GM21825 (cell line): ENCODE results near the gene ASAP2.

Experiments
- ATAC-seq: cut with Tn5 transposase; IDR thresholded peaks from one replicate; pipeline ENCODE4 v1.9.1; 2021; ENCODE audit warnings: mild to moderate bottlenecking, moderate library complexity; ENCODE audit not compliant: unreplicated experiment

Gene ASAP2

GRCh38 chr2:9337901-9338300 is 131.3 kb downstream of the ASAP2 start:
- ATAC-seq, result no peak

GRCh38 chr2:9341337-9341887 is 134.8 kb downstream of the ASAP2 start:
- ATAC-seq, result no peak

DNA sequence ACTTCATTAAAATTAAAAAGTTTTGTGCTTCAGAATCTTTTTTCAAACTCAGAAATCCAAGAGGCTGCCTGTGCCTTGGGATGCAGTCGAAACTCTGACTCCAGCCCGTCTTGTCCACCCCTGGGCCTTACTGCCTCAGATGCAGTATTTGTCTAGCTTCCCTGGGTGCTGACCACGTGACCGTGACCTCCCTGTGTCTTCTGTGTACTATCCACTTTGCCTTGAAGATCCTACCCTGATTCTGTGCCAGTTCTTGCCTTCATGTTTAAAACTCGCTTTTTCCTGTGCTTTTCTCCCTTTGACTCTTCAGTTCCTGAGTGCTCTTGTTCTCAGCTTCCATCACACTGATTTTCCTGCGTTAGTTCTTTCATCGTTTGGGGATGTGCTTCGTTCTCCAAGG is 136.0 kb downstream of the ASAP2 start:
- no peak for ATAC-seq

GRCh38 chr2:9343524-9343923 is 136.9 kb downstream of the ASAP2 start:
- no peak for ATAC-seq

DNA sequence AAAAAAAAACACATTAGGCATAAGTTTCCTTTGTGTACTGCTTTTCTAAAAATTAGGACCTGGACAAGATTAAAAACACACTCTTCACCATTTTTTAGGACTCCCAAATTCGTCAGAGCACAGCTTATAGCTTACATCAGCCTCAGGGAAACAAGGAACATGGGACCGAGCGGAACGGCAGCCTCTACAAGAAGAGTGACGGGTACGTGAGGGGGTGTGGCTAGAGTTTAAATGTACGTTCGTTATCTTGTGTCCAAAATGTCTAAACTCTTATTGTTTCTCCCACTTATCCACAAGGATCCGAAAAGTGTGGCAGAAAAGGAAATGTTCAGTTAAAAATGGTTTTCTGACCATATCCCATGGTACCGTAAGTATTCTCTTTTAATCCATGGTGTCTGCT is 137.8 kb downstream of the ASAP2 start:
- no peak for ATAC-seq

- no peak for ATAC-seq
Observed at GRCh38 chr2:9345343-9345742, 138.7 kb downstream of the ASAP2 start.

DNA sequence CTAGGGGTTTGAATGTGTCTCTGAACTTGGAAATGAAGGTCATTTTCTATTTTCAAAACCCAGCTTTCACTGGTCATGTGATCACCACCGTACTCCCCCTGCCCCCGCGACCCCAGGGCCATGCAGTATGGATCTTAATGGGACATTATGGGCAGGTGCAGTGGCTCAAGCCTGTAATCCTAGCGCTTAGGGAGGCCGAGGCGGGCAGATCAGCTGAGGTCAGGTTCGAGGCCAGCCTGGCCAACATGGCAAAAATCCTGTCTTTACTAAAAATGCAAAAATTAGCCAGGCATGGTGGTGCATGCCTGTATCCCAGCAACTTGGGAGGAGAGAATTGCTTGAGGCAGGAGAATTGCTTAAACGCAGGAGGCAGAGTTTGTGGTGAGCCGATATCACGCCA is 139.4 kb downstream of the ASAP2 start:
- no peak for ATAC-seq

GRCh38 chr2:9346885-9347284 is 140.3 kb downstream of the ASAP2 start:
- no peak for ATAC-seq

GRCh38 chr2:9347411-9347881 is 140.8 kb downstream of the ASAP2 start:
- ATAC-seq, result no peak

DNA sequence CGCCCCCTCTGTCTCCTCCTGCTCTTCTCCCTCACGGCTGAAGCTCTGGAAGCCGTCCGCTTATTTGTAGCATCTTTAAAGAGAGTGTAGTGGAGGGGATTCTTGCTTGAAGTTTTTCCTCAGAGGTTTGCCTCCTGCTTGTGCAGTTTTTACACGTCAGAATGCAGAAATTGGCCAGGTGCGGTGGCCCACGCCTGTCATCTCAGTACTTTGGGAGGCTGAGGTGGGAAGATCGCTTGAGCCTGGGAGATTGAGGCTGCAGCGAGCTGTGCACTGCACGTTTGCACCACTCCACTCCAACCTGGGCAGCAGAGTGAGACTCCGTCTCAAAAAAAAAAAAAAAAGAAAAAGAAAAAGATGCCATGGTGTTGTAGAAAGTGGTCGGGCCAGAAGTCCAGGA is 147.7 kb downstream of the ASAP2 start:
- ATAC-seq, result no peak

- no peak for ATAC-seq
Observed at GRCh38 chr2:9355270-9355669, 148.7 kb downstream of the ASAP2 start.

- no peak for ATAC-seq
Observed at GRCh38 chr2:9355716-9356115, 149.1 kb downstream of the ASAP2 start.

GRCh38 chr2:9356261-9356660 is 149.6 kb downstream of the ASAP2 start:
- ATAC-seq, result no peak

GRCh38 chr2:9358846-9359245 is 152.2 kb downstream of the ASAP2 start:
- ATAC-seq, result no peak

DNA sequence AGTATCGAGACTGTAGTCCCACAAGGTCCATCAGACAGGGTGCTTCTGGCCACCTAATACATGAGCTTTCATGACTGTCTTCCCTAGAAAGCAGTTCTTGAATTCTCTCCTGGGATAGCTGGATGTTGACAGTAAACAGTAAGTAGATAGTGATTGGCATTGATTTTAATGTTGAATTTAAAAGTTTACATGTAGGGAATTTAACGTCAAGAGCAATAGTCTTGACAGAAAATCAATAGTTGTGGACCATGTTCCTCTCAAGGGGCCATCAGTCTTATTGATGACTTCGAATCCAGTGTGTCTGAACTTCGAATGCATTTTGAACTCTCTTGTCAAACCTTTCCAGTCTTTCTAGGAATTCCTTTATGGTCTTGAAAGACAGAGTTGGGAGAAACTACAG is 152.9 kb downstream of the ASAP2 start:
- ATAC-seq, result no peak

- no peak for ATAC-seq
Observed at GRCh38 chr2:9360110-9360509, 153.5 kb downstream of the ASAP2 start.

- no peak for ATAC-seq
Observed at GRCh38 chr2:9360701-9361100, 154.1 kb downstream of the ASAP2 start.

DNA sequence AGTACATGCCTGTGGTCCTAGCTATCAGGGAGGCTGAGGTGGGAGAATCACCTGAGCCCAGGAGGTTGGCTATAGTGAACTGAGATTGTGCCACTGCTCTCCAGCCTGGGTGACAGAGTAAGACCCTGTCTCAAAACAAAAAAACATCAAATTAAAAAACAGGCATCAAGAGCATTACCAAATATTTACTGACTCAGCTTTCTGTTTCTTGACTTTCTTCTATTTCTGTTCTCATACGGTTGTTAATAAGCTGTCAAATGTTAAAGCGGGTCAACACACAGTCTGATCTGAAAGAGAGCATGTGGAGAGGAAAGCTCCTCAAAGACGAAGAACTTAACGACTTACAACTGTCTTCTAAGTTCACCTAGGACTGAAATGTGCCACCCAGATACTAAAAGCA is 157.8 kb downstream of the ASAP2 start:
- no peak for ATAC-seq

DNA sequence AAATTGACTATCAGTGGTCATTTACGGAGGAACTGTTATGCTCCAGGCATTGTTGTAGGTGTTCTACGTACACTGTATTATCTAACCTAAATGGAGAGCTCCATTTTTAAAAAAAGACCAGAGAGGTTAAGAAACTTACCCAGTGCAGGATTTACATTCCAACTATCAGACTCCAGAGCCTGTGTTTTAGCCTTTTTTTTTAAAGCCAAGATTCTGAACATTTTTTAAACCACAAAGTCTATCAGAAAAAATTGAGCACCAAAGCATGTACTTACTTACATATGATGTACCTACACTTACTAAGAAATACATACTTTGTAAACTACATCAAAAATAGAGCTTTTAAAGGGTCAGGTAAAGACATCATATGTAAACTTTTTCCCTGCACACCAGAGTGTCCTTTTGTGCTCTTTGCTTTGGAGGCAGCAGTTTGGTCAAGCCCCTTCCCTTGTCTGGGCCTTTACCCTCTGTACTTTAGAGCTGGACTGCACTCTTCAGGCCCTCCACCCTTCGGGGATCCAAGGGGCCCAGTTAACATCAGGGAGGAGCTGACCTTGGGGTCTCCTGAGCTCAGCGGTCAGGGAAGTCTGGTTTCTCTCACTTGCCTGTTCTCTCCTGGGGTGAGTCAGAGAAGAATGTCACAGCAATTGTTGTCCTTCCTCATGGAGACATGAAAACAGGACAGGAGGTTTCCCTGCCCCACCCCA is 158.3 kb downstream of the ASAP2 start:
- no peak for ATAC-seq

- no peak for ATAC-seq
Observed at GRCh38 chr2:9365498-9366019, 158.9 kb downstream of the ASAP2 start.

- no peak for ATAC-seq
Observed at GRCh38 chr2:9366026-9366425, 159.4 kb downstream of the ASAP2 start.

- ATAC-seq, result no peak
Observed at GRCh38 chr2:9370746-9371145, 164.1 kb downstream of the ASAP2 start.

DNA sequence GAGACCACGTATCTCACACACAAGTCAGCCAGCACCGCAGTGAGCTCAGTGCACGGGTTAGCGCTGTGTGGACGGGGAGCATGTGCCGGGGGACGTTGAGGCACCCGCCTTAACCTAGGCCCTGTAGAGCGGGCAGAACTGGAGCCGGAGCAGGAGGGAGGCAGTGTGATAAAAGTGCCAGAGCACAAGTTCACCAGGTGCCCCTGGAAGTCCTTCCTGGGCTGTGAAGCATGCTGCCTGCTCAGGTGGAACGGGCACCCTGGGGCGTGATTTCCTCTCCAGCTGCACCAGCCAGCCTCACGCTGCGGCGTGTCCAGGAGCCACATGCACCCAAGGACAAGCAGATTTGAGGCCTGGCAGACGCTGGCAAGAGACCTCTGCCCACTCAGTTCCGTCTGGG is 166.4 kb downstream of the ASAP2 start:
- ATAC-seq, result no peak
